Measurements from ENCODE around the gene FBXO24. TPM values are rescaled to one million over a fixed set of nuclear protein-coding genes. Genes with fewer than 3 reads are reported as not detected.
A peak's percentile ranks its signal among the peaks of the same experiment; 100 is the strongest.

FBXO24 gene
- total and polyA plus RNA-seq, 10 donors, result 0.54 to 1.6 (median 1.2) TPM; not detected in 1

DNA sequence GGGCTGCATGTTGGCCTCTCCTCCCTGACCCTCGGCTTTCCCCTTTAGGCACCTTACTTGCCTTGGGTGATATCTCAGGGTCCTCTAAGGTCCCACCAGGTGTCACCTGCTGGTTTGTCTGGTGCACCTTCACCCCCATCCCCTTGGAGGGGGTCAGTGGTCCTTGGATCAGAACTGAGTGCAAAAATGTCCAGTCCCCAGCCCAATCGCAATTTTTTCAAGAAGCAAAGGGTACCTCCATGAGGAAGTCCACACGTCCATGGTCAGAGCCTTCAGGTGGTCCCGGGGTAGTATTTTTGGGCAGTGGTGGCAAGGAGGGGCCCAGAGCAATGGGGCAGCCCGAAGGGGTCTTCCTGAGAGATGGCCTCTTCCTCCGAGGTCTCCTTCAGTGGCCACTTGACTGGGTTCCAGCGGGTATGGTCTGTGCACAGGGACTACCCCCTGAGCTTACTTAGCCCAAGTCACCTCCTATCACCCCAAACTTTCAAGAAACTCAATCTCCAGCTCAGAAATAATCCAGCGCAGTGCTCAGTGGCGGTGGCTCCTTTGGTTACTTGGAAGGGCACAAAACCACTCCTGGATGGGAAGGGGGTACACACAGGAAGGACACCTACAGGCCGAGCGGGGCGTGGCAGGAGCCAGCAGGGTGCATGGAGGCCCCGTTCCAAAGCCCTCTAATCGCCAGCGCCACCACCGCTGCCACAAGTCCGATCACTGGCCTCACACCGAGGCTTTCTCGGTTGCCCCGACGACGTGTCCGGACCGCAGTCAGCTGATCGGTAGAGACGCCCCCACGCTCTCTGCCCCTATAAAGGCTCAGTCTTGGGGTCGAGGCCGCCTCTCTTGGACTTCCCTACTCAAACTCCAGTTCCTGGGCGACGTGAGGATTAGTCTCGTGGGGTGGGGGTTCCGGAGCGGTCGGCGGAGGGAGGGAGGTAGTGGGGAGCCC lies 17.0 kb upstream of the FBXO24 start:
- TF ChIP-seq POLR2AphosphoS5 (IDR thresholded peaks at IDR 0.05) (peak; percentile 72 to 85 (median 80)), POLR2A (IDR thresholded peaks at IDR 0.05) (no peak)
- TF ChIP-seq, protein P1, sequence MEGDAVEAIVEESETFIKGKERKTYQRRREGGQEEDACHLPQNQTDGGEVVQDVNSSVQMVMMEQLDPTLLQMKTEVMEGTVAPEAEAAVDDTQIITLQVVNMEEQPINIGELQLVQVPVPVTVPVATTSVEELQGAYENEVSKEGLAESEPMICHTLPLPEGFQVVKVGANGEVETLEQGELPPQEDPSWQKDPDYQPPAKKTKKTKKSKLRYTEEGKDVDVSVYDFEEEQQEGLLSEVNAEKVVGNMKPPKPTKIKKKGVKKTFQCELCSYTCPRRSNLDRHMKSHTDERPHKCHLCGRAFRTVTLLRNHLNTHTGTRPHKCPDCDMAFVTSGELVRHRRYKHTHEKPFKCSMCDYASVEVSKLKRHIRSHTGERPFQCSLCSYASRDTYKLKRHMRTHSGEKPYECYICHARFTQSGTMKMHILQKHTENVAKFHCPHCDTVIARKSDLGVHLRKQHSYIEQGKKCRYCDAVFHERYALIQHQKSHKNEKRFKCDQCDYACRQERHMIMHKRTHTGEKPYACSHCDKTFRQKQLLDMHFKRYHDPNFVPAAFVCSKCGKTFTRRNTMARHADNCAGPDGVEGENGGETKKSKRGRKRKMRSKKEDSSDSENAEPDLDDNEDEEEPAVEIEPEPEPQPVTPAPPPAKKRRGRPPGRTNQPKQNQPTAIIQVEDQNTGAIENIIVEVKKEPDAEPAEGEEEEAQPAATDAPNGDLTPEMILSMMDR (IDR thresholded peaks at IDR 0.05 in 8 of 11, conservative IDR thresholded peaks at IDR 0.05 in 3 of 11), result peak in 7 of 11 experiments; percentile 37 to 62 (median 58)
- Histone ChIP-seq H3K36me3 (peaks cover 0 to 37% (median 18%) of the 10 kb centered on the region in 6 donors), H3K27ac (peak overlapping the region in 7 of 8 donors; percentile 19 to 85 (median 73)), H3K4me1 (peaks cover 23 to 75% (median 51%) of the 10 kb centered on the region in 6 donors), H3K27me3 (replicated peaks in 1 of 7) (peaks cover 0 to 17% (median 0%) of the 10 kb centered on the region in 7 donors), H3K4me3 (peak overlapping the region; percentile 19 to 71 (median 38)), H3K9me3 (no peaks in the 10 kb centered on the region)
- intact Hi-C loops (cut with DNase I; ENCODE audit: low total_unique reads), result no loop called here
- WGBS, 5 donors, result 23 to 39% (median 23%) methylated on average over 18 to 36 of the region's 36 CpGs
- peak; percentile 88 for DNase-seq

DNA sequence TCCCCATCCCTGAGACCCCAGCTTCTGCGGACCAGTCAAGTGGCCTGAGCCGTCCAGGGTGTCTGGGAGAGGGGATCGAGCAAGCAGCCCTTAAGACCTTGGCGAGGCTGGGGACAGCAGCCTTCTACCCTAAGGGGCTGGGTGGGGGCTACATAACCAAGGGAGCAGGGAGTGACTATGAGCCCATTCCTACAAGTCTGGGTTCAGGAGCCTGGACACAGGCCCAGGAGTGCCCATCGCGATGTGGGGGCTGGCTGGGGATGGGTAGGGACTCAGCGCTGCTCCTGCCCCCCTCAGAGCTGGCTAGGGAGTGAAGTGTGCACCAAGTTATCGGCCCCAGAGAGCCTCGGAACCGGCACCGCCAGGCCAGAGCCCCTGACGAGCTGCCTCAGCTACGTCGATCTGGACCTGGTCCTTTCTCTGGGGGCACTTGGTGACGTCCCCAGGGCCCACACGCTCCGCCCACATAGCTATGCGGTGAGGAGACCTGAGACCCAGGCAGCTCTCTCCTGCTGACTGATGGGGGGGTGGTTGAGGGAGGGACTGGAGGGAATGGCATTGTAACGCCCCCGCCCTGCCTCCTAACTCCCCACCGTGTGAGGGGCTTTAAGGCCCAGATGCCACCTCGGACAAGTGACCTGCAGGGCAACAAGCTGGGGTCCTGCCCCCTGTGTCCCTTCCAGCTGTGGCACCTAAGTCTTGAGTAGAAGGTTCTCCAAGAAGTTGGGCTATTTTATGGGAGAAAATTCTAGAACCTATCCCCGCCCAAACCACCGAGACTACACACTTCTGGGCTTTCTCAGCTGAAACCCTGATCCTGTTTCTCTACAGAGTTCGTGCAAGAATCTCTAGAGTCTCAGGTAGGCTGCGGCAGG lies 14.9 kb upstream of the FBXO24 start:
- H3K27ac ChIP-seq, result no peak overlapping the region

DNA sequence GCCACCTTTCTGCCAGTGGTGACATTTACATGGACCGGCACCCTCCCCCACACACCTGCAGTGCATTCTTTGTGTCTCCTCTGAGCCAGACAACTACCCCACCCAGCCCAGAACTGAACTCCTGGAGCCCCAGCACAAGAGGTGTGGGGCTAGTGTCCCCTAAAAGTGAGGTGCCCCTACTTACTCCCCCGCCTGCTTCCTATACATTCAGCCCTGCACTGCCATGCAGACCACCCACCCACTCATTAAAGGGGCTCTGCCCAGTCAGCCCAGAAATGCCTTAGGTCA lies 14.4 kb upstream of the FBXO24 start:
- TF ChIP-seq POLR2A (IDR thresholded peaks at IDR 0.05) (no peak), POLR2AphosphoS5 (IDR thresholded peaks at IDR 0.05) (no peak)
- TF ChIP-seq, protein P1 (IDR thresholded peaks at IDR 0.05 in 8 of 11, conservative IDR thresholded peaks at IDR 0.05 in 3 of 11), result no peak
- Histone ChIP-seq H3K4me1 (peaks cover 21 to 65% (median 46%) of the 10 kb centered on the region in 6 donors), H3K4me3 (no peak overlapping the region), H3K27ac (no peak overlapping the region), H3K27me3 (replicated peaks in 1 of 7) (peaks cover 0 to 17% (median 0%) of the 10 kb centered on the region in 7 donors), H3K9me3 (no peaks in the 10 kb centered on the region), H3K36me3 (peaks cover 0 to 52% (median 44%) of the 10 kb centered on the region in 6 donors)
- WGBS, 5 donors, result 89 to 98% (median 92%) methylated on average over 2 of the region's 2 CpGs
- intact Hi-C loops (cut with DNase I; ENCODE audit: low total_unique reads), result no loop called here
- DNase-seq, result no peak

More for the DNA sequence above, 14.9 kb upstream of the FBXO24 start:
- Histone ChIP-seq H3K36me3 (peaks cover 0 to 47% (median 38%) of the 10 kb centered on the region in 6 donors), H3K4me1 (peaks cover 21 to 71% (median 50%) of the 10 kb centered on the region in 6 donors), H3K9me3 (no peaks in the 10 kb centered on the region), H3K4me3 (no peak overlapping the region), H3K27me3 (replicated peaks in 1 of 7) (peaks cover 0 to 17% (median 0%) of the 10 kb centered on the region in 7 donors)
- intact Hi-C loops (cut with DNase I; ENCODE audit: low total_unique reads), result no loop called here
- TF ChIP-seq POLR2A (IDR thresholded peaks at IDR 0.05) (no peak), POLR2AphosphoS5 (IDR thresholded peaks at IDR 0.05) (peak in 2 of 3 donors; percentile 49 to 76)
- TF ChIP-seq, protein P1 (IDR thresholded peaks at IDR 0.05 in 8 of 11, conservative IDR thresholded peaks at IDR 0.05 in 3 of 11), result no peak
- DNase-seq, result peak; percentile 78
- WGBS, 5 donors, result 81 to 91% (median 85%) methylated on average over 23 to 26 of the region's 26 CpGs
